HG03135 (cell line): Measurements from ENCODE around the gene ASIC4.

Experiments used
- ATAC-seq: cut with Tn5 transposase; IDR thresholded peaks from one replicate; pipeline ENCODE4 v1.9.1; 2021; ENCODE audit warnings: mild to moderate bottlenecking, moderate library complexity; ENCODE audit not compliant: unreplicated experiment

The ASIC4 gene

GRCh38 chr2:219551441-219552381 is 37.4 kb downstream of the ASIC4 start:
- ATAC-seq = peak; percentile 19

DNA sequence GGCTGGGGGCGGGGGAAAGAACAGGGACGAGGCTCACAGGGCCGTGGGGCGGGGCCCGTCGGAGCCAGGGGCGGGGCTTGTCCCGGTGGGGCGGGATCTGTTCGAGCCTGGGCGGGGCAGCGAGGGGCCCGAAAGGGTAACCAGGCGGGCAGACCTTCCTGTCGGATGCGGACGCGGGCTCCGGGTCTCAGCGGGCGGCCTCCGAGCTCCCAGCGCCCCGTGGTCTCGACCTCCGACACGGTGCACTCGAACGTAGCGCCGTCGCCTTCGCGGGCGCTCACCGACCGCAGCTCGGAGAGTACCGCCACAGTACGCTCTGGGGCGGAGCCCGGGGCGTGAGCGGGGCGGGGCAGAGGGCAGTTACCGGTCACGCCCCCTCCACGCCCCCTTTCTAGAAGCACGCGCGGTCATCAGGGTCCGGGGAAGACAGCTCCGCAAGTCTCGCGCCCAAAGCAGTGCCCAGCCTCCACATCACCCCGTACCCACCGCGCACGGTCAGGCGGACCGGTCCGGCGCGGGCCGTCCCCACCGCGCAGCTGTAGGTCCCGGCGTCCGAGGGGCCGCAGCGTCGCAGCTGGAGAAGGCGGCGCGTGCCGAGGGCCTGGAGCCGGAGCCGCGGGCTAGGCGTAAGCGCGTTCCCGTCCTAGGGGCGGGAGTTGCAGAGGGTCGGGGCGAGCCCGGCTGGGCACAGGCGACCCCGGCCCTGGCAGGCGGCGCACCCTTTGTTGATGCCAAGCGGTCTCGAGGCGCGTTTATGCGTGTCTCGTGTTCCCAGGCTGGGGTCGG is 38.3 kb downstream of the ASIC4 start:
- peak; percentile 88 for ATAC-seq

DNA sequence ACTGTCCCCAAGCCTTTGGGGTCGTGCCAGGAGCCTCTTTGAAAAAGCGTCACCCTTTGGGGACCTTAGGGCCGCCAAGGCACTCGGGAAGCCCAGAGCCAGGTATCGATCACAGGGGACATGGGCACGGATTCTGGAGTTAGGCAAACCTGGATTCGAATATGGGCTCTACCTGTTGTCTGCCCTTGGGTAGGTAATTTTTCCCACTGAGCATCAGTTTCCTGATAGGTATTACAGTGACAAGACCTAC is 38.8 kb downstream of the ASIC4 start:
- ATAC-seq = no peak

GRCh38 chr2:219553463-219553963 is 39.2 kb downstream of the ASIC4 start:
- ATAC-seq = no peak

- ATAC-seq = no peak
These were observed 40.1 kb downstream of the ASIC4 start for GRCh38 chr2:219554350-219554749.

- ATAC-seq = no peak
These were observed 41.7 kb downstream of the ASIC4 start for GRCh38 chr2:219555956-219556355.

- no peak for ATAC-seq
These were observed 42.1 kb downstream of the ASIC4 start for GRCh38 chr2:219556413-219556812.

DNA sequence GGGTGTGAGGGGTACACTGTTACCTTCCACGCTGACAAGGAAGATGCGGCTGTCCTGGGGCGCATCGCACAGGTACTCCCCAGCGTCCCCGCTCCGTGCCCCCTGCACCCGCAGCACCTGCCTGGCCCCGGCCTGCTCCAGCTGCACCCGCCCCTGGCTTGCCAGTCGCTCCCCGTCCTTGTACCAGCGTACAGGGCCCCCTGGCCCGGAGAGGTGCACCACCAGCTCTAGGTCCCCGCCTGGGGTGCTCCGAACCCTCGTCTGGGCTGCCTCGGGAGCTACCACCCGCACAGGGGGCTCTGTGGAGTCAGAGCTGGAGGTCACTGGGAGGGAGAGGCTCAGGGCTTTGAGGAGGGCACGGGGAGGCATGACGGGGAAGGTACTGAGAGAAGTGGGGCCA is 43.0 kb downstream of the ASIC4 start:
- no peak for ATAC-seq

DNA sequence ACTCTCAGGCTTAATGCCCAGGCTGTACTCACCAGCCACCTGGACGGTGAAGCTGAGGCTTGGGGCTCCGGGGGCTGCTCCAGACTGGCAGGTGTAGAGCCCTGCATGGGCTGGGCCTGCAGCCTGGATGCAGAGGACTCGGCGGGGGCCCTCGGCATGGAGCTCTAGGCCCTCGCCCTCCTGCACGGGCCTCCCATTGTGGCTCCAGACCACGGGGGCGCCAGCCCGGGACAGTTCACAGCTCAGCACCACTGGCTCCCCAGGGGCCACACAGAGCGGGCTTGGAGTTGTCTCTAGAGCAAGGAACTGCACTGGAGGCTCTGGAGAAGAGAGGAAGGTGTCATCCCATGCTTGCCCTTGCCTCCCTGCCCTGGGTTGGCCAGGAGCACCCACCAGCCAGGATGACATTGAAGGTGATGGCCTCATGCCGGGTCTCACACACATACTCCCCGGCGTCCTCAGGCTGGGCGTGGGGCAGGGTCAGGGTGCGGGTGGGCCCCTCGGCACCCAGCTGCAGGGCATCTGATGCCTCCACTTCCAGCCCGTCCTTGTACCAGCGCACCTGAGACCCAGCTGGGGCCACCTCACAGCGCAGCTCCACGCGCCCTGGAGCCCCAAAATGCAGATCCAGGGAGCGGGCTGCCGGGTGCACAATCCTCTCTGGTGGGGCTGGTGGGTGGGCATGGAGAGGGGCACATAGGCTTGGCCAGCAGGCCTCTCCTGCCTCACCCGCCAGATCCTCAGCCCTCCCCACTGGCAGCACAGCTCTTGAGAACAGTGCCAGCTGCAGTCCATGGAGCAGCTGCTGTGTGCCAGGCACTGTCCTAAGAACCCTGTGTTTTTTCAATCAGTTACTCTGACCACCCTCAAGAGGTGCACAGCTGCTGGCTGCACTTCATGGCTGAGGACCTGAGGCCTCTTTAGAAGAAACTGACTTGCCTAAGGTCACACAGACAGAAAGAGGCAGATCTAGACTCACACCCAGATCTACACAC is 43.8 kb downstream of the ASIC4 start:
- no peak for ATAC-seq

GRCh38 chr2:219559156-219559915 is 45.1 kb downstream of the ASIC4 start:
- ATAC-seq = no peak

DNA sequence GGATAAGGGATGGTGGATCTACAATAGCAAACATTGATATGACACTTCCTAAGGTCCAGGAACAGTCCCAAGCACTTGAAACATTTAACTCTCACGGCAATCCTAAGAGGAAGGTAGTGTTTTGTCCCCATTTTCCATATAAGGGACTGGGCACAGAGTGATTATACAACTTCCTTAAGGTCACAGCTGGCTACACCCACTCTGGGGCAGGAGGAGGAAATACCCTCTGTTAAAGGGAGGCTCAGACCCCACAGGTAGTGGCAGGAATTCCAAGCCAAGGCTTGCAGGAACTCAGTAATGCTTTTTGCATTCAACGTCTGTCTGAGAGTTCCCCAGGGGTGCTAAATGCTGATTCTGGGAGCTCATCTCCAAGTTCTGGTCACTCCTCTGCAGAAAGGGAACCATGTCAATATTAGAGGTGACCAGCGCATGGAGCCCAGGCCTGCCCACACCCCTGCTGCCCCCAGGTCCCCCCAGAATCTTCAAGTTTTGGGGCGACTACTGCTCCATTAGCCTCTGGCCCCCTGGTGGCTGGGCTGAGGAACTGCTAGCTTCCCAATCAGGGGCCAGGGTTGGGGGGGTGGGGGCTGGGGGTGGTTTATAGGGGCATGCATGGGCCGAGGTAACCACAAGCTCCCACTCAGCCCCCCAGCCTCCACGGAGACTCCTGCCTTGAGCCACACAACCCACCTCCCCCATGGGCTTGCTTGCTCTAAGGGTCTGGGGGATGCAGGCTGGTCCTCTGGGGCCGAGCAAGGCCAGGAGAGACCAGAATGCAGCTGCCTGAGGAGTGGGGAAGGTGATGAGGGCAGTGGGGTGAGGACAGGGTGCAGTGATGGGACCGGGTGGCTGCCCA is 46.0 kb downstream of the ASIC4 start:
- ATAC-seq = no peak

DNA sequence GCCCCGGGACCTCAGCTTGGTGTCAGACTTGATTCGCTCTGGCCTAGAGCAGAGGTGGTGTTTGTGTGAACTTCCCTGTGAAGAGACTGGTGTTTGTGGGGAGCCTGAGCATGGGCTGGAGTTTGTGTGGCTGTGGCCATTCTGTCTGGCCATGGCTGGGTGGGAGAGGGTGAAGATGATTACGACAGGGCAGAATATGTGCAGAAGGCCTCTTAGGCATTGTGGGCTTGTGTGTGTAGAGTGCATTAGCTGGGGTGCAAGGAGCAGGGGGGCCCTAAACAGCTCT is 46.6 kb downstream of the ASIC4 start:
- no peak for ATAC-seq

- ATAC-seq = no peak
These were observed 47.1 kb downstream of the ASIC4 start for GRCh38 chr2:219561179-219562048.

GRCh38 chr2:219562049-219563020 is 48.1 kb downstream of the ASIC4 start:
- no peak for ATAC-seq

DNA sequence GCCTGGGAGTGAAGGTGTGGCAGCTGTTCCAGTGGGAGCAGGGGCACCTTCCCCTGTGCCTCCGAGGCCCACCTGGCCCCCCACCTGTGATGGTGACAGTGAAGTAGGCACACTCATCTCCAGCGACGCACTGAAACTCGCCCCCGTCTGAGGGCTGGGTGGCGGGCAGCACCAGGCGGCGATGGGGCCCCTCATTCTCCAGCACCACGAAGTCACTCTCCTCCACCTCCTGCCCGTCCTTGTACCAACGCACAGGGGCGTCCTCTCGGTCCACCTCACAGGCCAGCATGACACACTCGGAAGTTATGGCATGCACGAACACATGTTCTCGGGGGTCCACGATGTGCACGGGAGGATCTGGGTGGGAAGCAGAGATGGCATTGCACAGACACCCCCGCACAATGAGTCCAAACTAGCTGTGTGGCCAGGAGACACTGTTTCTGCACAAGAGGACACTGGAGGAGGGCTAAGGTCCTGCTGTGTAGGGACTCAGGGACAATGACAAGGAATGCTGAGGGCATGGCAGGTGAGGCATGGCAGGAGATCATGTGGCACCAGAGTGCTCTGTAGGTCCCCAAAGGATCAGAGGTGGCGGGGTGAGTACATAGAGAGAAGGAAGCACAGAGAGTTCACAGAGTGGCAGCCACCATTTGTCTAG is 49.1 kb downstream of the ASIC4 start:
- no peak for ATAC-seq

DNA sequence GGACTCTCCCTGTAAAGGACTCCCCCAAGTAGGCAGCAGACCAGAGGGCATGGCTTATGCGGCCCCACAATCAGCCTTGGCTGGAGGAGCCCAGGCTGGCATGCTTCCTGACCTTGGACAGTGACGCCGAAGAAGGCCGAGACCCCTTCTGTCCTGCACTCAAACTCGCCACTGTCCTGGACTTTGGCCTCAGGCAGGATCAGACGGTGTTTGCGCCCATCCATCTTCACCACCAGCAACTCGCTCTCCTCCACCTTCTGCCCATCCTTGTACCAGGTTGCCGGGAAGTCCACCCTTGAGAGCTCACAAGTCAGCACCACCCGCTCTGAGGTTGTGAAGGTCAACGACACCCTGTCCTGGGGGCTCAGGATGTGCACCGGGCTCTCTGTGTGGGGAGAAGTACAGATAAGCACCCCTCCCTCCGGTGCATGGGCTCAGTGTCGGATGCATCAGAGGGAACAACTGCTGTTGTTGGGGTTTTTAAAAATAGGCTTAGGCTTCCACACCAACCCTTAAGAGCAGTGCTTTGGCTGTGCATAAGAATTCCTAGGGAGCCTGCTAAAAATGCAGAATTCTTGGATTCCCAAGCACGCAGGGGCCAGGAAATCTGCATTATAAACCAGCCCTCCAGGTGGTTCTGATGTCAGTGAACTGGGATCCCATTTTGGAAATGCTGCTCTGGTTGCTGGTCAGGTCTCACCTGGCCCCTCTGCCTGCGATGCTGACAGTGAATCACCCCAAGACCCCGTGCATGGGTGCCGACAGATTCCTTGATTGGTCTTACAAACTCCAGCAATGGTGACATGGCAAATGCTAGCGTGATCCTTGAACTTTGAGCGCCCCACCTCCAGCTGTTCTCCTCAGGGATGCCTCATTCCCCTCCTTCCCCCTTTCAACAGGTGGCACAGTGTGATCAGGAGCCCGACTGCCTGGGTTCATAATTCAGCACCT is 51.1 kb downstream of the ASIC4 start:
- no peak for ATAC-seq
